T-helper 1 cell treated with Interleukin-12 subunit alpha and Interleukin-12 subunit beta and Interleukin-4 antibody, amounts not matched to agents 30 μg/mL and 1 μg/mL, for 36 hours (primary cell): Measurements from ENCODE around the gene ROR1.
"Not testable (repeated sequence)": the region's sequence is repeated elsewhere in the genome, so short reads cannot be mapped to it uniquely, and the experiment has no call there.

ENCODE experiments used
- H3K27ac Mint-ChIP-seq: one replicate; pipeline ENCODE4 v1.8.0; 2021; ENCODE audit warnings: mild to moderate bottlenecking, mixed read lengths
- H3K27me3 Mint-ChIP-seq: one replicate; pipeline ENCODE4 v1.8.0; 2021; ENCODE audit warnings: low read depth, mixed read lengths
- H3K36me3 Mint-ChIP-seq: one replicate; pipeline ENCODE4 v1.8.0; 2021; ENCODE audit warnings: low read depth, mixed read lengths
- H3K4me1 Mint-ChIP-seq: one replicate; pipeline ENCODE4 v1.8.0; 2021; ENCODE audit warnings: low read depth, mixed read lengths
- H3K4me3 Mint-ChIP-seq: one replicate; pipeline ENCODE4 v1.8.0; 2021; ENCODE audit warnings: mild to moderate bottlenecking, moderate library complexity, mixed read lengths
- H3K9me3 Mint-ChIP-seq: one replicate; pipeline ENCODE4 v1.8.0; 2021; ENCODE audit warnings: mixed read lengths

ROR1 gene

DNA sequence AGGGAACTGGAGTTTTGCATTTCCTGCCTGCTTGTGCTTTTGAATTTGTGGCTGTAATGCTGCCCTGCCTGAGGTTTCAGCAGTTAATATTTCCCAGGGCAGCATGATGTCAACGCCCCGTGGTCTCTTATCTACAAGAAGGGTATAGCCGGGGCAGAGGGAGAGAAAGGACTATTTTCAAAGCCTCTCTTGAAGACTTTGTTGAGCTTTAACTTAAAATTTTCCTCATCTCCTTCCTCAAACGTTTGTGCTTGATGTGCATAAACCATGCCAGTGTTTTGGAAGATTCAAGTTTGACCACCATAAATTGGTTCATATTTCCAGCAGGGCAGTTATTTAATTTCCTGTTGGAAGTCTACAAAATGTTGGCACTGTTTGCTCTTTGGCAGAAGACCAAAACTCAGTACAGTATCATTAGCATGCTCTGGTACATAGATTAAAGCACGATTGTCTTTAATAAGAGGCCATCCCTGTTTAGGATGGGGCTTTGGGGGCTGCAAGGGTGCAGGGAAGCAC, 43.4 kb downstream of the ROR1 start:
- Mint-ChIP-seq H3K27me3 (peaks cover 15% of the 10 kb centered on the region), H3K36me3 (no peaks in the 10 kb centered on the region), H3K9me3 (no peaks in the 10 kb centered on the region), H3K4me1 (no peaks in the 10 kb centered on the region), H3K4me3 (no peak overlapping the region), H3K27ac (no peak overlapping the region)

GRCh38 chr1:63817700-63818099, 43.9 kb downstream of the ROR1 start:
- H3K27me3 Mint-ChIP-seq, result peaks cover 15% of the 10 kb centered on the region
- no peaks in the 10 kb centered on the region for H3K36me3 Mint-ChIP-seq
- no peaks in the 10 kb centered on the region for H3K9me3 Mint-ChIP-seq
- no peak overlapping the region for H3K4me3 Mint-ChIP-seq
- no peaks in the 10 kb centered on the region for H3K4me1 Mint-ChIP-seq
- no peak overlapping the region for H3K27ac Mint-ChIP-seq

DNA sequence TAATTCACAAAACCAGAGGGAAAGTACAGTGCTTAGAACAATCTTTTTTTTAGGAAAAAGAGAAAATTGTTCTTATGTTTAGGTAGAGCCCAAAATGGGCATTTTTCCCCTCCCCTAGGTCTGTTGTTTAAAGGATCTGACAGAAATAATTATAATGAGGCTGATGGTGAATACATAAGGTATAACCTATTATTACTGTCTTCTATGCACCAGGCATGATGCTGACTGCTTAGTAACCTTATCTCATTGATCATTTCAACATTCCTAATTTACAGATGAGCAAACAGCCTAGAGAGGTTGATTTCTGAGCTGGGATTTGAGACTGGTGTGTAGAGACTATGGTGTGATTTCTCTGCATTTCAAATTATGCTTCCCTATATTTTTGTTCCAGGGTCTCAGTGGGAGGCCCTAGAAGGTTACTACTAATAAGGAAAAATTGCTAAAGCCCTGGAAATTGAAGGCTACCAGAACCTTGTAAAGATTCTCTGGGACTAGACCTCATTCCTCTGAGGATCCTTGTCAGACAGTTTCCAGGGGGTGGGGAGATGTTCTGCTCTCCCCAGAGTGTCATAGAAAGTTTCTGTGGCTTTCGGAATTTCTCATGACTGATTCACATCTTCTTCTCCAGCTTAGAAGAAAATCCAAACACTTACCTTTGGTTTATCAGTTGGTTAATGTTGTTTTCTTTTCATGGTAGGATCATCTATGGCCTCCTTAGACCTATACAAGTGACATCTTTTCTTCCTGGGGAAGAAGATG, 44.9 kb downstream of the ROR1 start:
- Mint-ChIP-seq H3K4me3 (no peak overlapping the region), H3K27ac (no peak overlapping the region), H3K27me3 (peaks cover 15% of the 10 kb centered on the region), H3K9me3 (no peaks in the 10 kb centered on the region), H3K4me1 (no peaks in the 10 kb centered on the region), H3K36me3 (no peaks in the 10 kb centered on the region)

GRCh38 chr1:63819795-63820194, 46.0 kb downstream of the ROR1 start:
- Mint-ChIP-seq H3K27me3 (peaks cover 15% of the 10 kb centered on the region), H3K4me1 (no peaks in the 10 kb centered on the region), H3K27ac (no peak overlapping the region), H3K9me3 (no peaks in the 10 kb centered on the region), H3K36me3 (no peaks in the 10 kb centered on the region), H3K4me3 (no peak overlapping the region)

- Mint-ChIP-seq H3K4me3 (no peak overlapping the region), H3K4me1 (no peaks in the 10 kb centered on the region), H3K36me3 (no peaks in the 10 kb centered on the region), H3K27me3 (peaks cover 13% of the 10 kb centered on the region), H3K27ac (no peak overlapping the region), H3K9me3 (no peaks in the 10 kb centered on the region)
These were observed 47.5 kb downstream of the ROR1 start for GRCh38 chr1:63821091-63822005.

GRCh38 chr1:63822540-63822939, 48.7 kb downstream of the ROR1 start:
- Mint-ChIP-seq H3K36me3 (no peaks in the 10 kb centered on the region), H3K4me1 (no peaks in the 10 kb centered on the region)

GRCh38 chr1:63824451-63824850, 50.6 kb downstream of the ROR1 start:
- H3K9me3 Mint-ChIP-seq, result no peaks in the 10 kb centered on the region
- H3K4me3 Mint-ChIP-seq, result no peak overlapping the region
- H3K27me3 Mint-ChIP-seq, result peaks cover 14% of the 10 kb centered on the region
- H3K4me1 Mint-ChIP-seq, result no peaks in the 10 kb centered on the region
- no peaks in the 10 kb centered on the region for H3K36me3 Mint-ChIP-seq
- no peak overlapping the region for H3K27ac Mint-ChIP-seq

More at GRCh38 chr1:63822540-63822939, 48.7 kb downstream of the ROR1 start:
- H3K27me3 Mint-ChIP-seq, result peaks cover 11% of the 10 kb centered on the region
- no peak overlapping the region for H3K27ac Mint-ChIP-seq
- no peak overlapping the region for H3K4me3 Mint-ChIP-seq
- no peaks in the 10 kb centered on the region for H3K9me3 Mint-ChIP-seq

DNA sequence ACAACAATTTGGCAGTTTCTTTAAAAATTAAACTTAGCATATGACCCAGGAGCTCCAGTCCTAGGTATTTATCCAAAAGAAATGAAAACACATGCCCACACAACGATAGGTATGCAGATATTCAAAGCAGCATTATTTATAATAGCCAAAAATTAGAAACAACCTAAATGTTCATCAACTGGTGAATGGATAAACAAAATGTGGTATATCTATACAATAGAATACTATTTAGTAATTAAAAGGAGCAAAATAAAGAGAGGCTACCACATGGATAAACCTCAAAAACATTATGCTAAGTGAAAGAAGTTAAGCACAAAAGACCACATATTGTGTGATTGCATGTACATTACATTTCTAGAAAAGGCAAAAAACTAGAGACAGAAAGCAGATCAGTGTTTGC, 51.3 kb downstream of the ROR1 start:
- Mint-ChIP-seq H3K27ac (no peak overlapping the region), H3K9me3 (no peaks in the 10 kb centered on the region), H3K4me3 (no peak overlapping the region), H3K36me3 (no peaks in the 10 kb centered on the region), H3K4me1 (no peaks in the 10 kb centered on the region), H3K27me3 (peaks cover 14% of the 10 kb centered on the region)

DNA sequence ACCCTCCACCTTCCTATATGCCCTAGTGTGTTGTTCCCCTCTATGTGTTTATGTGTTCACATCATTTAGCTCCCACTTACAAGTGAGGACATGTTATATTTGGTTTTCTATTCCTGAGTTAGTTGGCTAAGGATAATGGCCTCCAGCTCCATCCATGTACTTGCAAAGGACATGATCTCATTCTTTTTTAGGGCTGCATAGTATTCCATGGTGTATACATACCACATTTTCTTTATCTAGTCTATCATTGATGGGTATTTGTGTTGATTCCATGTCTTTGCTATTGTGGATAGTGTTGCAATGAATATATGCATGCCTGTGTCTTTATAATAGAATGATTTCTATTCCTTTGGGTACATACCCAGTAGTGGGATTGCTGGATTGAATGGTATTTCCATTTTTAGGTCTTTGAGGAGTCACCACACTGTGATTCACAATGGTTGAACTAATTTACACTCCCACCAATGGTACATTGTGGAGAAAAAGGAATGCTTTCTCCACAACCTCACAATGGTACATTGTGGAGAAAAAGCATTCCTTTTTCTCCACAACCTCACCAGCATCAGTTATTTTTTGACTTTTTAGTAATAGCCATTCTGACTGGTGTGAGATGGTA, 52.5 kb downstream of the ROR1 start:
- H3K27ac Mint-ChIP-seq, H3K4me1 Mint-ChIP-seq, H3K27me3 Mint-ChIP-seq, H3K4me3 Mint-ChIP-seq, H3K9me3 Mint-ChIP-seq, H3K36me3 Mint-ChIP-seq: not testable (repeated sequence)

GRCh38 chr1:63827411-63828321, 53.8 kb downstream of the ROR1 start:
- no peak overlapping the region for H3K4me3 Mint-ChIP-seq
- H3K27me3 Mint-ChIP-seq, result peaks cover 8% of the 10 kb centered on the region
- H3K4me1 Mint-ChIP-seq, result no peaks in the 10 kb centered on the region
- no peaks in the 10 kb centered on the region for H3K9me3 Mint-ChIP-seq
- H3K27ac Mint-ChIP-seq, result no peak overlapping the region
- H3K36me3 Mint-ChIP-seq, result no peaks in the 10 kb centered on the region

- Mint-ChIP-seq H3K27ac (no peak overlapping the region), H3K9me3 (no peaks in the 10 kb centered on the region)
These were observed 54.7 kb downstream of the ROR1 start for GRCh38 chr1:63828322-63829044.

DNA sequence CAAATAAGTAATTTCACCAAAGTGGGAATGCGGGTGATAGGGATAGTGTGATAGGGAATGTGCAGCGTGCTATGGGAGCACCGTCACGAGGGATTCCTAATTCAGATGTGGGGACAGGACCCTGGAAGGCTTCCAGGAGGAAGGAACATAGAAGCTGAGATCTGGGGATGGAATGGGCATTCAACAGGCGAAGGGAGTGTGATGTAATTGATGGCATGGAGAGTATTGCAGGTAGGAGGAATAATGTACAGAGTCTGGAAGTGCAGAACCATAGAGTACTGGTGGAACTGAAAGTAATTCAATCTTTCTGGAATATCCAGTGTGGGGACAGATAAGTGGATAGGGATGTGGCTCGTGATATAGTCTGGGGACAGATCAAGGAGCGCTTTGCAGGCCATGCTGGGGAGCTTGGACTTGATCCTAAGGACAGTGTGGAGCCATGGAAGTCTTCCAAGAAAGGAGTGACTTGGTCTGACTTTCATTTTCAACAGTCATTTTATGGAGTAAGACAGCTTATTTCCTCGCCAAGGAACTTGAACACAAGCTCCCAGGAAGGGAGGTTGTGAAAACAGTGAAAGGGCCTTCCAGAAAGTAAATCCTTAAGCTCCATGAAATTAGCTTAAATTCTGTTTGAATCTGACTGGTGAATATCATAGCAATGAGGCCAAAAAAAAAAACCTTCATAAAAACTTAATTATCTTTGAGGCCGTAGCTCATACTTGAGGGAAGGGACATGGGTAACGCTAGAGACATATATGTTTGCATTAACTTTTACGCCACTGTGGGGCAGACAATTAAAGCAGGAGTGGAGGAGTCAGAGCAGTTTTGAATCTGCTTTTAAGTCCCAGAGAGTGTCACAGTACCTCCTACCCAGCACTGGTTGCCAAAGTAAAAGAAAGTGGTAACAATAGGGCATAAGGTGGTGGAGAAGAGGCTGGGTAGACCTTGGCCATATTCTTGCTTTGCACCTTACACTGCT, 55.8 kb downstream of the ROR1 start:
- H3K36me3 Mint-ChIP-seq, result no peaks in the 10 kb centered on the region
- H3K9me3 Mint-ChIP-seq, result no peaks in the 10 kb centered on the region
- no peak overlapping the region for H3K4me3 Mint-ChIP-seq
- no peaks in the 10 kb centered on the region for H3K4me1 Mint-ChIP-seq
- H3K27me3 Mint-ChIP-seq, result peaks cover 8% of the 10 kb centered on the region
- no peak overlapping the region for H3K27ac Mint-ChIP-seq

More at GRCh38 chr1:63828322-63829044, 54.7 kb downstream of the ROR1 start:
- Mint-ChIP-seq H3K4me3 (no peak overlapping the region), H3K36me3 (no peaks in the 10 kb centered on the region), H3K27me3 (peaks cover 8% of the 10 kb centered on the region), H3K4me1 (no peaks in the 10 kb centered on the region)
